WTC11 (cell line): ENCODE measurements around the gene PRKCQ. TPM values are rescaled to one million over a fixed set of nuclear protein-coding genes. Genes with fewer than 3 reads are reported as not detected.

ENCODE experiments used
- ATAC-seq: fragments of 200-7000 bp; cut with Tn5 transposase; 2 replicates; pipeline ENCODE4 v1.10.0; 2021; ENCODE audit warnings: mild to moderate bottlenecking, moderate library complexity
- CTCF ChIA-PET: fragments of 300-600 bp; sonication (Branson Sonifier 250); formaldehyde crosslinking; loops from one replicate; lab custom pipeline; 2021; ENCODE audit warnings: antibody characterized with exemption; lab: Charles Lee
- POLR2A ChIA-PET: fragments of 350-600 bp; sonication (Branson Sonifier 250); formaldehyde crosslinking; loops from one replicate; lab custom pipeline; 2021; ENCODE audit warnings: antibody characterized with exemption; lab: Charles Lee
- DNase-seq: peaks from one replicate; pipeline ENCODE4 v3.0.0; 2021; ENCODE audit warnings: low spot score
- H3K27ac Mint-ChIP-seq: 2 replicates; pipeline ENCODE4 v1.8.0; 2021; ENCODE audit warnings: mixed read lengths
- H3K27me3 Mint-ChIP-seq: 2 replicates; pipeline ENCODE4 v1.8.0; 2021; ENCODE audit warnings: low read depth, mild to moderate bottlenecking, moderate library complexity, mixed read lengths
- H3K36me3 Mint-ChIP-seq: 2 replicates; pipeline ENCODE4 v1.8.0; 2021; ENCODE audit warnings: mixed read lengths
- H3K4me1 Mint-ChIP-seq: 2 replicates; pipeline ENCODE4 v1.8.0; 2022; ENCODE audit warnings: mixed read lengths
- H3K4me3 Mint-ChIP-seq: 2 replicates; pipeline ENCODE4 v1.8.0; 2021; ENCODE audit warnings: mild to moderate bottlenecking, moderate library complexity, mixed read lengths
- H3K9me3 Mint-ChIP-seq: 2 replicates; pipeline ENCODE4 v1.8.0; 2021; ENCODE audit warnings: mixed read lengths
- ATF1 ChIP-seq: sonication (generic); formaldehyde crosslinking; IDR thresholded peaks from 2 replicates; pipeline ENCODE4 v1.8.1; 2023; ENCODE audit warnings: mild to moderate bottlenecking, moderate library complexity, missing genetic modification reagents
- ERG ChIP-seq: fragments of 250-450 bp; sonication (Bioruptor Pico); IDR thresholded peaks from 2 replicates; pipeline ENCODE4 v1.8.0; 2021; ENCODE audit warnings: mild to moderate bottlenecking
- PRDM15 ChIP-seq: sonication (generic); formaldehyde crosslinking; IDR thresholded peaks from 2 replicates; pipeline ENCODE4 v1.8.0; 2022; ENCODE audit warnings: missing genetic modification reagents
- PRRX2 ChIP-seq: fragments of 250-450 bp; sonication (Bioruptor Pico); IDR thresholded peaks from 2 replicates; pipeline ENCODE4 v1.8.0; 2021; ENCODE audit warnings: mild to moderate bottlenecking
- RELA ChIP-seq: sonication (generic); formaldehyde crosslinking; IDR thresholded peaks from 2 replicates; pipeline ENCODE4 v1.8.1; 2022; ENCODE audit warnings: missing genetic modification reagents, mild to moderate bottlenecking, borderline replicate concordance
- SOX15 ChIP-seq: fragments of 250-450 bp; sonication (Bioruptor Pico); IDR thresholded peaks from 2 replicates; pipeline ENCODE4 v1.9.0; 2021; ENCODE audit warnings: mild to moderate bottlenecking
- SP1 ChIP-seq: sonication (generic); formaldehyde crosslinking; conservative IDR thresholded peaks from 2 replicates; pipeline ENCODE4 v1.8.1; 2022; ENCODE audit warnings: missing genetic modification reagents
- ZNF281 ChIP-seq: sonication (generic); formaldehyde crosslinking; IDR thresholded peaks from 2 replicates; pipeline ENCODE4 v1.8.0; 2023; ENCODE audit warnings: mild to moderate bottlenecking, missing genetic modification reagents
- ZNF317 ChIP-seq: sonication (generic); formaldehyde crosslinking; IDR thresholded peaks from 2 replicates; pipeline ENCODE4 v1.8.1; 2023; ENCODE audit warnings: low read depth, mild to moderate bottlenecking, moderate library complexity, missing genetic modification reagents, borderline replicate concordance
- ZNF416 ChIP-seq: fragments of 250-450 bp; sonication (Bioruptor Pico); IDR thresholded peaks from 2 replicates; pipeline ENCODE4 v1.9.0; 2021; ENCODE audit warnings: mild to moderate bottlenecking, inconsistent platforms
- total RNA-seq: library from RNA; stranded (reverse); gene quantifications from 3 replicates; pipeline ENCODE4 v1.2.3, GENCODE V29; 2021
- TF ChIP-seq, protein P1 (sequence below): fragments of 250-450 bp; sonication (Bioruptor Pico); IDR thresholded peaks from 2 replicates; pipeline ENCODE4 v1.9.0; 2021; ENCODE audit warnings: mild to moderate bottlenecking
- TF ChIP-seq, protein P2 (sequence below): sonication (generic); formaldehyde crosslinking; conservative IDR thresholded peaks from 2 replicates; pipeline ENCODE4 v1.8.1; 2023; ENCODE audit warnings: mild to moderate bottlenecking, low read depth, missing genetic modification reagents, moderate library complexity
- TF ChIP-seq, protein P3 (sequence below): sonication (generic); formaldehyde crosslinking; IDR thresholded peaks from 2 replicates; pipeline ENCODE4 v1.8.1; 2023; ENCODE audit warnings: mild to moderate bottlenecking, moderate library complexity, missing genetic modification reagents
- TF ChIP-seq, protein P4 (sequence below): sonication (generic); formaldehyde crosslinking; IDR thresholded peaks from 2 replicates; pipeline ENCODE4 v1.8.1; 2022; ENCODE audit warnings: missing genetic modification reagents, borderline replicate concordance

The PRKCQ gene
- total RNA-seq, 1 experiment from 2014 or later, result 8.7 TPM

- Mint-ChIP-seq H3K4me1 (no peaks in the 10 kb centered on the region; the same call in 1 of the 2 replicates), H3K9me3 (peaks cover 8% of the 10 kb centered on the region)
- POLR2A ChIA-PET, result no interaction called here
- TF ChIP-seq SOX15, result no peak
- no peak for TF ChIP-seq ATF1 (CRISPR knock-in tag)
- TF ChIP-seq, protein P1, sequence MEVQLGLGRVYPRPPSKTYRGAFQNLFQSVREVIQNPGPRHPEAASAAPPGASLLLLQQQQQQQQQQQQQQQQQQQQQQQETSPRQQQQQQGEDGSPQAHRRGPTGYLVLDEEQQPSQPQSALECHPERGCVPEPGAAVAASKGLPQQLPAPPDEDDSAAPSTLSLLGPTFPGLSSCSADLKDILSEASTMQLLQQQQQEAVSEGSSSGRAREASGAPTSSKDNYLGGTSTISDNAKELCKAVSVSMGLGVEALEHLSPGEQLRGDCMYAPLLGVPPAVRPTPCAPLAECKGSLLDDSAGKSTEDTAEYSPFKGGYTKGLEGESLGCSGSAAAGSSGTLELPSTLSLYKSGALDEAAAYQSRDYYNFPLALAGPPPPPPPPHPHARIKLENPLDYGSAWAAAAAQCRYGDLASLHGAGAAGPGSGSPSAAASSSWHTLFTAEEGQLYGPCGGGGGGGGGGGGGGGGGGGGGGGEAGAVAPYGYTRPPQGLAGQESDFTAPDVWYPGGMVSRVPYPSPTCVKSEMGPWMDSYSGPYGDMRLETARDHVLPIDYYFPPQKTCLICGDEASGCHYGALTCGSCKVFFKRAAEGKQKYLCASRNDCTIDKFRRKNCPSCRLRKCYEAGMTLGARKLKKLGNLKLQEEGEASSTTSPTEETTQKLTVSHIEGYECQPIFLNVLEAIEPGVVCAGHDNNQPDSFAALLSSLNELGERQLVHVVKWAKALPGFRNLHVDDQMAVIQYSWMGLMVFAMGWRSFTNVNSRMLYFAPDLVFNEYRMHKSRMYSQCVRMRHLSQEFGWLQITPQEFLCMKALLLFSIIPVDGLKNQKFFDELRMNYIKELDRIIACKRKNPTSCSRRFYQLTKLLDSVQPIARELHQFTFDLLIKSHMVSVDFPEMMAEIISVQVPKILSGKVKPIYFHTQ, result no peak
- TF ChIP-seq SP1 (CRISPR knock-in tag), result no peak
- TF ChIP-seq RELA (CRISPR knock-in tag), result no peak
- TF ChIP-seq ERG (CRISPR knock-in tag), result no peak
- no peak for TF ChIP-seq ZNF416 (CRISPR knock-in tag)
- TF ChIP-seq ZNF317 (CRISPR knock-in tag), result no peak
- no peak for TF ChIP-seq PRDM15 (CRISPR knock-in tag)
- TF ChIP-seq PRRX2, result no peak
- TF ChIP-seq, all 79 proteins: peak for 0
- ATAC-seq (no peak), DNase-seq (no peak)
- CTCF ChIA-PET, result interaction anchor here (1.3 kb wide), 1 partner anchor 173 kb away, joined by 3 read pairs; no protein-coding TSS in a partner anchor
- H3K27me3 Mint-ChIP-seq, result no peaks in the 10 kb centered on the region
- no peak overlapping the region for H3K4me3 Mint-ChIP-seq
- H3K36me3 Mint-ChIP-seq, result peaks cover 18% of the 10 kb centered on the region
- no peak overlapping the region for H3K27ac Mint-ChIP-seq
These were observed 105.2 kb downstream of the PRKCQ start for GRCh38 chr10:6474871-6475270.

DNA sequence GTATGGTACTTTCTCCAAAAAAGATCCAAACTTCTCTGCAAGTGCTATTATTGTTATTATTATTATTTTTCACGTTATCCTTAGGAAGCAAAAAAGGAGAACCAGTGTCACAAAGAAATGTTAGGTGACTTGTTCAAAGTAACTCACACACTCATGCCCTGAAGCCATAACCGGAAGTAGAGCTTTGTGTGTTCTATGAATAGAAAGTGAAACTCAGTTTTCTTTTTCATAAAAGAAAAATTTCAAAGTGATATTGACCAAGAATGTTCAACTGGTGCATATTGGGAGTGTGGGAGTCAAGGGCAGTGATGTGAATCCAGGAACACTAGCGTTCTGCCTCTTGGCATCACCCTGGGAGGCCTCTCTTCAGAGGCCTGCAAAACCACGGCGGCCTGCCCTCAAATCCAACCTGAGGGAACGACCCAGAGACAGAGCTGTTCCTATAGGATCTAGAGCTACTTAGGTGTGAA lies 106.1 kb downstream of the PRKCQ start:
- H3K36me3 Mint-ChIP-seq, result peaks cover 19% of the 10 kb centered on the region
- POLR2A ChIA-PET, result interaction anchor here (0.6 kb wide), 2 partner anchors 200 to 231 kb away, joined by 3 read pairs; no protein-coding TSS in a partner anchor
- CTCF ChIA-PET, result no interaction called here
- TF ChIP-seq, protein P2, sequence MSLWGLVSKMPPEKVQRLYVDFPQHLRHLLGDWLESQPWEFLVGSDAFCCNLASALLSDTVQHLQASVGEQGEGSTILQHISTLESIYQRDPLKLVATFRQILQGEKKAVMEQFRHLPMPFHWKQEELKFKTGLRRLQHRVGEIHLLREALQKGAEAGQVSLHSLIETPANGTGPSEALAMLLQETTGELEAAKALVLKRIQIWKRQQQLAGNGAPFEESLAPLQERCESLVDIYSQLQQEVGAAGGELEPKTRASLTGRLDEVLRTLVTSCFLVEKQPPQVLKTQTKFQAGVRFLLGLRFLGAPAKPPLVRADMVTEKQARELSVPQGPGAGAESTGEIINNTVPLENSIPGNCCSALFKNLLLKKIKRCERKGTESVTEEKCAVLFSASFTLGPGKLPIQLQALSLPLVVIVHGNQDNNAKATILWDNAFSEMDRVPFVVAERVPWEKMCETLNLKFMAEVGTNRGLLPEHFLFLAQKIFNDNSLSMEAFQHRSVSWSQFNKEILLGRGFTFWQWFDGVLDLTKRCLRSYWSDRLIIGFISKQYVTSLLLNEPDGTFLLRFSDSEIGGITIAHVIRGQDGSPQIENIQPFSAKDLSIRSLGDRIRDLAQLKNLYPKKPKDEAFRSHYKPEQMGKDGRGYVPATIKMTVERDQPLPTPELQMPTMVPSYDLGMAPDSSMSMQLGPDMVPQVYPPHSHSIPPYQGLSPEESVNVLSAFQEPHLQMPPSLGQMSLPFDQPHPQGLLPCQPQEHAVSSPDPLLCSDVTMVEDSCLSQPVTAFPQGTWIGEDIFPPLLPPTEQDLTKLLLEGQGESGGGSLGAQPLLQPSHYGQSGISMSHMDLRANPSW (CRISPR knock-in tag), result no peak
- TF ChIP-seq, protein P3, sequence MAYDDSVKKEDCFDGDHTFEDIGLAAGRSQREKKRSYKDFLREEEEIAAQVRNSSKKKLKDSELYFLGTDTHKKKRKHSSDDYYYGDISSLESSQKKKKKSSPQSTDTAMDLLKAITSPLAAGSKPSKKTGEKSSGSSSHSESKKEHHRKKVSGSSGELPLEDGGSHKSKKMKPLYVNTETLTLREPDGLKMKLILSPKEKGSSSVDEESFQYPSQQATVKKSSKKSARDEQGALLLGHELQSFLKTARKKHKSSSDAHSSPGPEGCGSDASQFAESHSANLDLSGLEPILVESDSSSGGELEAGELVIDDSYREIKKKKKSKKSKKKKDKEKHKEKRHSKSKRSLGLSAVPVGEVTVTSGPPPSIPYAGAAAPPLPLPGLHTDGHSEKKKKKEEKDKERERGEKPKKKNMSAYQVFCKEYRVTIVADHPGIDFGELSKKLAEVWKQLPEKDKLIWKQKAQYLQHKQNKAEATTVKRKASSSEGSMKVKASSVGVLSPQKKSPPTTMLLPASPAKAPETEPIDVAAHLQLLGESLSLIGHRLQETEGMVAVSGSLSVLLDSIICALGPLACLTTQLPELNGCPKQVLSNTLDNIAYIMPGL (CRISPR knock-in tag), result no peak
- no peak for TF ChIP-seq ZNF281 (CRISPR knock-in tag)
- TF ChIP-seq, protein P4, sequence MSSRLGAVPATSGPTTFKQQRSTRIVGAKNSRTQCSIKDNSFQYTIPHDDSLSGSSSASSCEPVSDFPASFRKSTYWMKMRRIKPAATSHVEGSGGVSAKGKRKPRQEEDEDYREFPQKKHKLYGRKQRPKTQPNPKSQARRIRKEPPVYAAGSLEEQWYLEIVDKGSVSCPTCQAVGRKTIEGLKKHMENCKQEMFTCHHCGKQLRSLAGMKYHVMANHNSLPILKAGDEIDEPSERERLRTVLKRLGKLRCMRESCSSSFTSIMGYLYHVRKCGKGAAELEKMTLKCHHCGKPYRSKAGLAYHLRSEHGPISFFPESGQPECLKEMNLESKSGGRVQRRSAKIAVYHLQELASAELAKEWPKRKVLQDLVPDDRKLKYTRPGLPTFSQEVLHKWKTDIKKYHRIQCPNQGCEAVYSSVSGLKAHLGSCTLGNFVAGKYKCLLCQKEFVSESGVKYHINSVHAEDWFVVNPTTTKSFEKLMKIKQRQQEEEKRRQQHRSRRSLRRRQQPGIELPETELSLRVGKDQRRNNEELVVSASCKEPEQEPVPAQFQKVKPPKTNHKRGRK (CRISPR knock-in tag), result no peak

More for the DNA sequence above, 106.1 kb downstream of the PRKCQ start:
- ATAC-seq, result no peak
- Mint-ChIP-seq H3K4me1 (no peaks in the 10 kb centered on the region; the same call in 1 of the 2 replicates), H3K27ac (no peak overlapping the region), H3K9me3 (peaks cover 12% of the 10 kb centered on the region), H3K4me3 (no peak overlapping the region), H3K27me3 (no peaks in the 10 kb centered on the region)
- no peak for DNase-seq
